Measurements from ENCODE around the gene UMPS. TPM values are rescaled to one million over a fixed set of nuclear protein-coding genes. Genes with fewer than 3 reads are reported as not detected.

The UMPS gene
- total and polyA plus RNA-seq, 2 donors (not counting 1 experiment from before 2014, with no cell fraction given), result 6.6 to 21.4 TPM

DNA sequence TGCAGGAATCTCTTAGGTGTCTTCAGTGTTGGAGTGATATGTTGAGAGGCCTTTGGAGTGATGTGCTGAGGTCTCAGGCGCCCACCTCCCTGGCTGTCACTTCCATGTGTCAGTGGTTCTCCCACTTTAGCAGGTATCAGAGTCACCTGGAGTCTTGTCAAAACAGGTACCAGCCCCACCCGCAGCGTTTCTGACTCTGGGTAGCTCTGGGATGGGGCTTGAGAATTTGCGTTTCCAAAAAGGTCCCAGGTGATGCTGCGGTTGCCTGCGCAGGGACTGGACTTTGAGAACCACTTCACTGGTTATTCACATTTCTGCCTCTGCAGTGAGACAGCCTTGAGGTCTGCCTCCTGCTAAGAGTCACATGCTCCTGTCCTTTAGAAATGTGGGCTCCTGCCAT, 15.5 kb downstream of the UMPS start:
- TF ChIP-seq CTCF (IDR thresholded peaks at IDR 0.05) (no peak), EZH2 (IDR thresholded peaks at IDR 0.05; ENCODE audit: borderline replicate concordance, insufficient read depth, low read depth, low read length, poor library complexity, severe bottlenecking) (no peak)
- H3K27ac Mint-ChIP-seq, result no peak overlapping the region

GRCh38 chr3:124747111-124747981, 17.1 kb downstream of the UMPS start:
- TF ChIP-seq EZH2 (IDR thresholded peaks at IDR 0.05; ENCODE audit: borderline replicate concordance, insufficient read depth, low read depth, low read length, poor library complexity, severe bottlenecking), result no peak
- TF ChIP-seq CTCF (IDR thresholded peaks at IDR 0.05), result no peak
- Histone ChIP-seq H2AFZ (ENCODE audit: insufficient read depth, low read depth, low read length, poor library complexity, severe bottlenecking) (no peak overlapping the region), H3K4me3 (ENCODE audit: control extremely low read depth in 1 of 5, extremely low read depth in 1 of 5, insufficient read depth in 1 of 5, low read depth in 2 of 5, low read length in 4 of 5) (no peak overlapping the region), H3K36me3 (replicated peaks in 1 of 2; ENCODE audit: control extremely low read depth in 1 of 2, control insufficient read depth in 1 of 2, extremely low read depth in 1 of 2, insufficient read depth in 2 of 2, low read length in 1 of 2) (peaks cover 7 to 32% of the 10 kb centered on the region in 2 experiments), H3K4me2 (replicated peaks; ENCODE audit: low read depth, low read length, poor library complexity, severe bottlenecking) (no peak overlapping the region), H3K9me3 (ENCODE audit: control extremely low read depth in 1 of 3, control insufficient read depth in 2 of 3, insufficient read depth in 1 of 3, low read length in 2 of 3) (no peaks in the 10 kb centered on the region), H3K27me3 (replicated peaks in 1 of 4; ENCODE audit: control extremely low read depth in 1 of 4, control insufficient read depth in 3 of 4, insufficient read depth in 4 of 4, low read length in 3 of 4) (no peaks in the 10 kb centered on the region), H3K9ac (ENCODE audit: low read length) (no peak overlapping the region), H3K79me2 (ENCODE audit: control insufficient read depth, insufficient read depth, low read length) (no peaks in the 10 kb centered on the region), H4K20me1 (ENCODE audit: control insufficient read depth, insufficient read depth, low read length, poor library complexity, severe bottlenecking) (no peaks in the 10 kb centered on the region), H3K27ac (ENCODE audit: low read length in 2 of 2) (no peak overlapping the region), H3K4me1 (ENCODE audit: control insufficient read depth in 2 of 2, insufficient read depth in 2 of 2, low read length in 2 of 2) (no peaks in the 10 kb centered on the region)
- ATAC-seq (ENCODE audit: low read depth) (no peak), DNase-seq (no peak)
- Mint-ChIP-seq H3K9me3 (ENCODE audit: insufficient read depth) (no peaks in the 10 kb centered on the region), H3K4me1 (no peaks in the 10 kb centered on the region), H3K27me3 (no peaks in the 10 kb centered on the region), H3K4me3 (no peak overlapping the region), H3K27ac (no peak overlapping the region)
- POLR2A ChIA-PET, result interaction anchor here (0.6 kb wide), 1 partner anchor 137 kb away, joined by 3 read pairs; no protein-coding TSS in a partner anchor
- WGBS (ENCODE audit: insufficient coverage), result 87% methylated on average over 10 of the region's 14 CpGs
- intact Hi-C loops (cut with micrococcal nuclease), result no loop called here
- CTCF ChIA-PET, result interaction anchor here (1.9 kb wide), 1 partner anchor 13 kb away, joined by 7 read pairs; no protein-coding TSS in a partner anchor

More for the DNA sequence above, 15.5 kb downstream of the UMPS start:
- Histone ChIP-seq H3K27me3 (replicated peaks in 1 of 4; ENCODE audit: control extremely low read depth in 1 of 4, control insufficient read depth in 3 of 4, insufficient read depth in 4 of 4, low read length in 3 of 4) (no peaks in the 10 kb centered on the region), H3K4me1 (ENCODE audit: control insufficient read depth in 2 of 2, insufficient read depth in 2 of 2, low read length in 2 of 2) (no peaks in the 10 kb centered on the region), H3K9ac (ENCODE audit: low read length) (no peak overlapping the region), H3K27ac (ENCODE audit: low read length in 2 of 2) (no peak overlapping the region), H3K79me2 (ENCODE audit: control insufficient read depth, insufficient read depth, low read length) (no peaks in the 10 kb centered on the region), H3K4me2 (replicated peaks; ENCODE audit: low read depth, low read length, poor library complexity, severe bottlenecking) (no peak overlapping the region), H3K36me3 (replicated peaks in 1 of 2; ENCODE audit: control extremely low read depth in 1 of 2, control insufficient read depth in 1 of 2, extremely low read depth in 1 of 2, insufficient read depth in 2 of 2, low read length in 1 of 2) (peaks cover 7 to 48% of the 10 kb centered on the region in 2 experiments), H4K20me1 (ENCODE audit: control insufficient read depth, insufficient read depth, low read length, poor library complexity, severe bottlenecking) (no peaks in the 10 kb centered on the region), H3K4me3 (ENCODE audit: control extremely low read depth in 1 of 5, extremely low read depth in 1 of 5, insufficient read depth in 1 of 5, low read depth in 2 of 5, low read length in 4 of 5) (no peak overlapping the region), H3K9me3 (ENCODE audit: control extremely low read depth in 1 of 3, control insufficient read depth in 2 of 3, insufficient read depth in 1 of 3, low read length in 2 of 3) (no peaks in the 10 kb centered on the region), H2AFZ (ENCODE audit: insufficient read depth, low read depth, low read length, poor library complexity, severe bottlenecking) (no peak overlapping the region)
- WGBS (ENCODE audit: insufficient coverage), result 97% methylated on average over 6 of the region's 6 CpGs
- no peak for ATAC-seq (ENCODE audit: low read depth)
- no peaks in the 10 kb centered on the region for H3K27me3 Mint-ChIP-seq
- ChIA-PET POLR2A (no interaction called here), CTCF (no interaction called here)
- no peaks in the 10 kb centered on the region for H3K4me1 Mint-ChIP-seq
- no peaks in the 10 kb centered on the region for H3K9me3 Mint-ChIP-seq (ENCODE audit: insufficient read depth)
- intact Hi-C loops (cut with micrococcal nuclease), result no loop called here
- no peak overlapping the region for H3K4me3 Mint-ChIP-seq
- no peak for DNase-seq
